HG03196 (cell line): Measurements from ENCODE around the gene TNFRSF4.
"Not testable (repeated sequence)": the region's sequence is repeated elsewhere in the genome, so short reads cannot be mapped to it uniquely, and the experiment has no call there.

ENCODE experiments used
- ATAC-seq: cut with Tn5 transposase; IDR thresholded peaks from one replicate; pipeline ENCODE4 v1.9.1; 2021; ENCODE audit not compliant: unreplicated experiment

The TNFRSF4 gene

DNA sequence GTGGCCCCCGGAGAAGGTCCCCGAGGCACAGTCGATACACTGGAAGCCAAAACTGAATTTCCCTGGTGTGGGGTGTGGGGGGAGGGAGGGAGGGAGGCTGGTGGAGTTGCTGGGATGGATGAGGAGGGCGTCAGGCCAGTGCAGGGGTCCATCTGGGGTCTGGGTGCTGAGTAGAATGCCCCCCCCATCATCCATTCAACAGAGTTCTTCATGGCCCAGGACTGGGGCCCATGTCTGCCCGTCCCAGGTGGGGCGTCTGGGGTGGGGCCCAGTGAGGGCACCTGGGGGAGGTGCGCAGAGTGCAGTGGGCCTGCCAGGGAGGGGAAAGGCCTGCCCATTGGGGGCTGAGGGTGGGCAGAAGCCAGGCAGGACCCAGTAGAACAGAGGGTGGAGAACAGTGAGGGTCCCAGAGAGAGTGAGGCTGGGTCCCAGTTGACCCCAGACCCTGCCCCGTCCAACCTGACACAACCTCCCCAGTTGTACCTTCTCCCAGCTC, 9.5 kb downstream of the TNFRSF4 start:
- ATAC-seq, result no peak

DNA sequence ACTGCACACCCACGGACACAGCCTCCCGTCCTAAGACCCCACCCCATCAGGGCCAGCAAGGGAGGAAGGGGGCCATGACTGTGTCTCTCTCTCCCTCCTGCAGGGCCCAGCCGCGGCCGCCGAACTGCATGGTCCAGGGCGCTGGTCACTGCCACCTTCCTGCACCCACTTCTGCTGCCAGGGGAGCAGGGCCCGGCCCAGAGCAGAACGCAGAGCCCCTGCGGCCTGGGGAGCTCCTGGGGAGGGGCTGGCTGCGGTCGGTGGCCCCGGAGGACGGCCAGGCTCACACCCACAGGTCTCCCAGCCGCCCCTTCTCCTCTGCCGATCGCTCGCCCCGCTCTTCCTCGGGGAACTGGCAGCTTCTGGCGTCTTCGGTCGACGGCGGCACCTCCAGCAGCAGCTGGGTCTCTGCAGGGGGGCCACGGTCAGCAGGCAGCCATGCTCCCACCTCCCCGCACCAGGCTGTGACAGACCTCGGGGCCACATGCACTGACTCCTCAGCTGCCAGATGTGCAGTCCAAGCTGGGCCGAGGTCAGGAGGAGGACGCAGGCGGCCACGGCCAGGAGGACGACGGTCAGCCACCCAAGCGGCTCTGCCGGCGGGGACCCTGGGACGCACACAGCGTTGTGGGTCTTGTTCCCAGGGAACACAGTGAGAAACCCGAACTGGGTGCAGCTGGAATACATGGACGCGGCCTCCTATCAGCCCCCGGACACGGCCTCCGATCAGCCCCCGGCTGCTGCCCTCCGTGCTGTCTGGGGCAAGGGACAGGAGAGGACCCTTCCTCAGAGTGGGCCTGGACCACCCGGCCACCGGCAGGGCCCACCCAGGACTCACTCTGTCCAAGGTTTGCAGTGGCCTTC, 10.2 kb downstream of the TNFRSF4 start:
- no peak for ATAC-seq

DNA sequence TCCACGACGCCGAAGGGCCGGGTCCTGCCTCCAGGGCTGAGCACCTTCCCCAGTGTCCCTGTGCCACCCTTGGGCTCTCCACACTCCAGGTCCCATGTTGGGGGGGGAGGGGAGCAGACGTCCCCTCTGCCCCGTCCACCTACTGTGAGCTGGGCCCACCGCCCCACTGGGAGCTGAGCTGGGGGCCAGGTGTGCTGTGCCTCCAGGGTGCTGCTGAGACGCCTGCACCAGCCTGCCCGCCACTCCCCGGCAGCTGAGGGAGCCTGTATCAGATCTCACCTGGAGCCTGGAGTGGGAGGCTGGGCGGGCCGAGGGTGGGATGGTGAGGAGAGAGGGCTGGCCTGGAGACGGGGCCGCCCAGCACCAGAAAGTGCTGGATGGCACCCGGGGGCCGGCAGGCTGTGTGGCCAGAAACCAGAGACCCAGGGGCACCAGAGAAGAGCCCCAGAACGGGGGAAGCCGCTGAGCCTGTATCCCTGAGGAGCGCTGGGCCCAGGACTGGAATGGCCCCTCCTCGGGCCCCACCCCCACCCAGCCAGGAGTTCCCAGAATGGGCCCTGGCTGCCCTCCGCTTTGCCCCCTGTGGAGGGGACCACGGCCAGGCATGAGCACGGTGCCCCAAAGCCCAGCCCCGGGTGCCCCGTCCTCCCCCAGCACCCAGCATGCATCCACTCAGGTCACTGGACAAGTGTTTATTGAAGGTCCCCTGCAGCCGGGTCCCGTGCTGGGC, 11.0 kb downstream of the TNFRSF4 start:
- ATAC-seq, result no peak

DNA sequence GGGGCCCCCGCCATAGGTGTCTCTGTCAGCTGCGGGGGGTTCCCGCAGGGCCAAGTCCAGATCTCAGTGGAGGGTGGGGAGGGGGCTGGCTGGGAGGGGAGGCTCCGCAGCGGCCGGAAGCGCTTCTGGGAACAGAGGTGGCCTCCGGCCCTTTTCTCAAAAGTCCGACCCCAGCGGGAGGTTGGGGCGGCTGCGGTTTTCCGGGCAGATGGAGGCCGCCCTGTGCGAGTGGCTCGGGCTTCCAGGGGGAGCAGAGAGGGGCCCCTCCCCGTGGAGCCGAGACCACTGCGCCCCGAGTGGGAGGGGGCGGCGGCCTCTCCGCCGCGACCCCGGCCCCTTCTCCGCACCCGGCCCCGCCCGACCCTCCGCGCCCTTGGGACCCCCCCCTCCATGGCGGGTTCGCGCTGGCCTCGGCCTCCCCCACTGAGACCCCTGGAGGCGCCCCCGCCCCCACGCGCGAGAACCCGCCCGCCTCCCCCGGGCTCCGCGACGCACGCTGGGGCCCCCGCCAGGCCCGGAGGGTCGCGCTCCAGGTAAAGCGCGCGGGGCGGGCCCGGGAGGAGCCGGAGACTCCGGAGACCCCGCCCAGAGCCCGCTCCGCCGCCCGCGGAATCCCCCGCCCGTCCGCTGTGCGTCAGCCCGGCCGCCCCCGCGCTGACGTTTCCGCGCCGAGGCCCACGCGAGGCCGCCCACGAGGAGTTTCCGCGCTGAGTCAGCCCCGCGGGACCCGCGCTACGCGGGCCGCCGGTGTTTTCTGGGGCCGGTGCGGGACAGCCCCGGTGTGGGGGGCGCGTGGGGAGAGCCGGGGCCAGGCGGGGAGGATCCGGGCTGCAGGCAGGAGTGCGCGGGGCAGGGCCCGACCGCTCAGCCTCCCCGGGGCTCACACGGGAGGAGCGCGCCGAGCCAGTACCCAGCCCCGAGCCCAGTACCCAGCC, 12.8 kb downstream of the TNFRSF4 start:
- ATAC-seq, result no peak

DNA sequence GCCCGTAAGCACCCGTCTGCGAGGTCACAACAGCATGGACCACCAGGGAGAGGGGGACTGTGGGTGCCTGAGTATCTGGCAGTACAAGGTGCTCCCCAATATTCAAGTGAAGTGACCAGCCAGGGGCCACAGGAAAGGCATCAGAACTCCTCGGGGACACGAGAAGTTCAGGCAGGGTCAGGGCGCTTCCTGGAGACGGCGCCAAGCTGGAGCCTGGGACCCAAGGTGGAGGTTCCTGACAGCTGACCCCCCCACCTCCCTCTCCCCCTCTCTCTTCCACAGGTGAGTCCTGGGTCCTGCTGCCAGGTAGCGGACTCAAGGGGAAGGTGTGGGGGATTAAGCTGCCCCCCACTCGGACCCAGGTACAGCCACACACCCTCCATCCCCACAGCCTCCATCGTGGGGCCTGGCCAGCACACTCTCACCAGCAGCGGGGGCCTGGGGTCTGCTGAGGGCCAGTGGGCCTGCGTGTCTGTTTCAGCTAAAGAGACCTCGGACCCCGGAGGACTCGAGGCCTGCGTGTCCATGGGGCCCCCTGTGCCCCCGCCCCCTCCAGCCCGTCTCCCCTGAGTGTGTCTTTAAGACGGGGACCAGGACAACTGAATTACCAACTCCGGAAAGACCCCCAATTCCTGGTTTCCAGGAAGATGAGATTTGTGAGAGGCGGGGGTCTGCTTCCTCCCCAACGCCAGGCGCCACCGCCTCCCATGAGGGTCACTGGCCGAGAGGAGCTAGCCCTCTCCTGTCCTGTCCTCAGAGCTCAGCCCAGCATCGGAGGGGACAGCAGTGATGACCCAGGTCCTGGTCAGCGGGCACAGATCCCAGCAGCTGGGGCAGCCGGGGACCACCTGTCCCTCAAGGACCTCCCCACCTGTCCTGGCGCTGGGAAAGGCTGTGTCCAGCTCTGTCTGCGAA, 13.7 kb downstream of the TNFRSF4 start:
- no peak for ATAC-seq

DNA sequence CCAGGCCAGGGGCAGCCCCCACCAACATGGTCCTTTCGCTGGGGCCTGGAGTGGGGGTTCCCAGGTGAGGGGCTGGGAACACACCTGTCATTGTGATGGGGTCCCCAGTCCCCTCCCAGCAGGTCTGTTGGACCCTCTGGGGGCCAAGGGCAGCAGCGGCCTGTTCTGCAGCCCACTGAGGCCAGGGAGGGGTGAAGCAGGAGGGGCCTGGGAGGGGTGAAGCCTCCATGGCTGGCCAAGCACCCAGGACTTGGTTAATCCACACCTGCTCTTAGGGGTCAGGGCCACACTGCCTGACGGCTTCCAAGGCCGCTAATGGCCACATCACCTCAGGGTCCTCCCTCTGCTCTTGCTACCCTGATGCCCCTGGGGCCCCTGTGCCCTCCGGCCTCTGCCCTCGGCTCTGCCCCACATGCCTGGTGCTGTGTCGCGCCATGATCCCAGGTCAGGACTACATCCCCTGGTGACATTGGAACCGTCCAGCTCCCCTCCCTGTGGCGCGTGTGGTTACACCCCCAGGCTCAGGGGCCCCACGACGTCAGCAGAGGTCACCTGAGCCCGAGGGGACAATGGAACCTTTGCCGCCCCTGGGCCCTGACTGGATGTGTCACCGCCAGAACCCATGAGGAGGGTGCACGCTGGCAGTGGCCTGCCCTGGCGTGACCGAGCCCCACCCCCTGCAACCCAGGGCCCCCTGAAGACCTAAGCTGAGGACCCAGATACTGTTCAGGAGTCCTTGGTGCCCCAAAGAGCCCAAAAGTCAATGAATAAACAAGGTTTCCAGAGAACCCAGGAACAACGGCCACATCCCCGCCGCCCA, 14.6 kb downstream of the TNFRSF4 start:
- no peak for ATAC-seq

DNA sequence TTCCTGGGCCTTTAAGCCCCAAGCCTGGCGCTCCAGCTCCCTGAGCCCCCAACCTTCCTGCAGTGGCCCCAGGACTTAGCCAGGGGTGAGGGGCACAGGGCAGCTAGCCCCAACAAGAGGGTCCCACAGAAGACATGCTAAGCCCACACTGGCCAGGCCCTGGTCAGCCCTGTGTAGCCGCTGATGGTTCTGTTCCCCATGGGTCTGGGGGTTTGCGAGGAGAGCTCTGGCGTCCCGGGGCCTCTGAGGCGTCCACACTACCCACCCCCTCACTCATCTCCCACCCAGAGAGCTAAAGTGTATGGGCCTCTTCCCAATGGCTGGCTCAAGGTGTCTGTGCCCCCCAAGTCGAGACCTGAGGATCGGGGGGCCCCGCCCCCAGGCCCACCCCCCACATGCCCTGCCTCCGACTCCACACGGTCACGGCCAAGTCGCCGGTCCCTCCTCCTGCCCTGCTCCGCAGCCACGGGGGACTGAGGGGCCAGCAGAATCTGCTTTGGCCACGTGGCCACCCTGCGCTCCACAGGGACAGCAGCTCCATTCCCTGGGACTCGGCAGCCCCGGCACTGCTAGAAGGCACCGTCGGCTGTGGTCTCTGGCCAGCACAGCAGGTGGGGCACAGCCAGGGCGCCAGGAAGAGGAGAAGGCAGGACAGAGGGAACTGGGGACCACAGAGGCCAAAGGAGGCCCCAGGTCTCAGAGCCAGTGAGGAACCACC, 15.4 kb downstream of the TNFRSF4 start:
- ATAC-seq, result no peak

DNA sequence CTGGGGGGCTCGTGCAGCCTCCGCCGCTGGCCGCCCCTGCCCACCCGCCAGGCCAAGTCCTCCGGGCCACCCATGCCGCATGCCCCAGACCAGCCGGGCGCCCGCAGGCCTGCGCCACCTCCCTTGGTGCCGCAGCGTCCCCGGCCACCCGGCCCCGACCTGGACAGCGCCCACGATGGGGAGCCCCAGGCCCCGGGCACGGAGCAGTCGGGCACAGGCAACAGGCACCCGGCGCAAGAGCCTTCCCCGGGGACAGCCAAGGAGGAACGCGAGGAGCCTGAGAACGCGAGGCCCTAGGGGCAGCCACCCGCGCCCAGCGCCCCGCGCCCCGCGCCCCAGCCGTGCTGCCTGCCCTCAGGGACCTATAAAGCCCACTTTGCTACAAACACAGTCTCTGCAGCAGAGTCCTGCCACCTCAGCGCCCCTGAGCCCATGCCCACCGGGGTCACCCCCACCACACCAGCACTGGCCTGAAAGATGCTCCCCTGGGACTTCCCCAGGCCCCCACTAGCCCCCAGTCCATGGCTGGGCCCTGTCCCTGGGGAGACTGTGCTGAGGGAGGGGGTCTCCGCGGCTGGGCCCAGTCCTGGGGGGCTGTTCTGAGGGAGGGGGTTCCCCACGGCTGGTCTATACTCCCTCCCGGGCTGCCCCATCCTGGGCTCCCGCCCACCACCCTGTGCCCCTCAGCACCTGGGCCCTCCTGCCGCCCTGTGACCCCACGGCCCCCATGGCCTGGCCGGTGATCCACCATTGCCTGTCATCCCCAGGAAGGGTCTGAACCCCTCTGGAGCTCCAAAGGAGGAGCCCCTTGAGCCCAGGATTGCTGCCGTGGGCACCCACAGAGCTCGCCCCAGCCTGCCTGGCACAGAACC, 16.2 kb downstream of the TNFRSF4 start:
- no peak for ATAC-seq

DNA sequence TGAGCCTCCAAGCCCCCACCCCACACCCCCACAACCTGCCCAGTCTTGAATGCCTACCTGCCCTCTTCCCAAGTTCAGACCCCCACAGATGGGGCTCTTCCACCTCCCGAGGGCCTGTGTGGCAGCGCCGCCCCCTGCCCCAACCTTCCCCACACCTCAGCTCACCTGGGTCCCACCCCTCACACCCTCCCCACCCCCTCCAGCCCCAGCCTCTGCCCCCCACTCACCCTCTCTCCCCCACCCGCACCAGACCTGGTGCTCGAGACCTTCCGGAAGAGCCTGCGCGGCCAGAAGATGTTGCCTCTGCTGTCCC, 16.8 kb downstream of the TNFRSF4 start:
- ATAC-seq, result no peak

DNA sequence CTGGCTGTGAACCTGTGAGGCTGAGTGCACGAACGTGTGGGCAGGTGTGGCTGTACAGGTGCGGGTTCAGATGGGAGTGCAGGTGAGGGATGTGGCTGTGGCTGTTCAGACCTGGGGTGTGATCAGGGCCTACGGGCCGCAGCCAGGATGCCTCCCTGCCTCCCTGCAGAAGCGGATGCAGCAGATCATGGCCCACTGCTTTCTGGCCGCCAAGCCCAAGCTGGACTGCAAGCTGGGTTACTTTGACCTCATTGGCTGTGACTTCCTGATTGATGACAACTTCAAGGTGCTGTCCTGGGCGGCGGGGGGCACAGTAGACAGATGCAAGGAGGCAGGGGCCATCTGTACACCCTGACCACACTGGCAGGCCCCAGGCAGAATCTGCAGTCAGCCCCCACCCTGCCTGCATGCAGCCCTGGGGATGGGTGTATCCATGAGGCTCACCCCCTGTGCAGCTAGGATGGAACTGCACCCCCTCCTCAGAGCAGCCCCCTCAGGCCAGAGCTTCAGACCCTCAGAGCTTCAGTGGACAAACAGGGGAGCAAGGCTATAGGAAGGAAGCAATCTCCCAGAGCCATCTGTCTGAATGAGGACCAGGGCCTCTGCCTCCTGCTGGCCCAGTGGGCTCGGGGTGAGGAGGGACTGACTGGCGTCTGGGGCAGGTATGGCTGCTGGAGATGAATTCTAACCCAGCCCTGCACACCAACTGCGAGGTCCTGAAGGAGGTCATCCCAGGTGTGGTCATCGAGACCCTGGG, 17.3 kb downstream of the TNFRSF4 start:
- no peak for ATAC-seq

DNA sequence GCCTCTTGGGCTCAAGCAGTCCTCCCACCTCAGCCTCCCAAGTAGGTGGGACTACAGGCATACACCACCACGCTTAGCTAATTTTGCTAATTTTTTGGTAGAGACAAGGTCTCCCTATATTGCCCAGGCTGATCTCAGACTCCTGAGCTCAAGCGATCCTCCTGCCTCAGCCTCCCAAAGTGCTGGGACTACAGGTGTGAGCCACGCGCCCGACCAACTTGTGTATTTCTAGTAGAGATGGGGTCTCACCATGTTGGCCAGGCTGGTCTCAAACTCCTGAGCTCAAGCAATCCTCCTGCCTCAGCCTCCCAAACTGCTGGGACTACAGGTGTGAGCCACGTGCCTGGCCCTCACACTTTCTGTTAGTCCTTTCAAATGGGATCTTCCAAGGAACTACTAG, 18.2 kb downstream of the TNFRSF4 start:
- ATAC-seq, result not testable (repeated sequence)

DNA sequence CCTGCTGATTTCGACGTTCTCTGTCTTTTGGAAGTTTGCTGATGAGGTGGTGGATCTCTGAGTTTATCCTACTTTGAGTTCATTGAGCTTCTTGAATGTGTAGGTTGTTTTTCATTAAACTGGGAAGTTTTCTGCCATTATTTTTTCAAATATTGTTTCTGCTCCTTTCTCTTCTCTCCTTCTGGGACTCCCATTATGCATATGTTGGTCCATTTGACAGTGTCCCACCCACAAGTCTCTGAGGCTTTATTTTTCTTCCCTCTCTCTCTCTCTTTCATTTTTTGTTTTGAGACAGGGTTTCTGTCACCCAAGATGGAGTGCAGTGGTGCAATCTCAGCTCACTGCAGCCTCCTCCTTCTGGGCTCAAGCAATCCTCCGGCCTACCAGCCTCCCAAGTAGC, 19.2 kb downstream of the TNFRSF4 start:
- no peak for ATAC-seq

DNA sequence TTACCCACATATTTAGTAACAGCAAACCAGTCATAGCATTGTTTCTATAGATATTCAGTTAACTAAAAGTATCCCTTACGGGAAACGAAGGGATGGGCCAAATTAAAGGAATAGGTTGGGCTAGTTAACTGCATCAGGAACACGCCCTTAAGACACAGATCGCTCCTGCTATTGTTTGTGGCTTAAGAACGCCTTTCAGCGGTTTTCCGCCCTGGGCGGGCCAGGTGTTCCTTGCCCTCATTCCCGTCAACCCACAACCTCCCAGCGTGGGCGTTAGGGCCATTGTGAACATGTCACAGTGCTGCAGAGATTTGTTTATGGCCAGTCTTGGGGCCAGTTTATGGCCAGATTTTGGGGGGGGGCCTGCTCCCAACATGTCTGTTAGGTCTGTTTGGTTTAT, 22.2 kb downstream of the TNFRSF4 start:
- ATAC-seq, result no peak

DNA sequence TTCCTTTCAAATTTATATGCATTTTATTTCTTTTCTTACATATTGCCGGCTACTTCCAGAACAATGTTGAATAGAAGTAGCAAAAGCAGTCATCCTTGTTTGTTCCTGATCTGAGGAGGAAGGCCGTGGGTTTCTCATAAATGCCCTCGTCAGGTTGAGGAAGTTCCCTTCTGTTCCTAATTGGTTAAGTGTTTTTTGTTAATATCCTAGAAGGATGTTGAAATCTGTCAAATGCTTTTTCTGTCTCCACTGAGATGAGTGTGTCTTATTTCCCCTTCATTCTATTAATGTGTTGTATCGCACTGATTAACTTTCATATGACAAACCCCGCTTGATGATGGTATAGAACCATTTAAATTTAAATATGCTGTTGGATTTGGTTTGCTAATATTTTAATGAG, 24.8 kb downstream of the TNFRSF4 start:
- no peak for ATAC-seq

DNA sequence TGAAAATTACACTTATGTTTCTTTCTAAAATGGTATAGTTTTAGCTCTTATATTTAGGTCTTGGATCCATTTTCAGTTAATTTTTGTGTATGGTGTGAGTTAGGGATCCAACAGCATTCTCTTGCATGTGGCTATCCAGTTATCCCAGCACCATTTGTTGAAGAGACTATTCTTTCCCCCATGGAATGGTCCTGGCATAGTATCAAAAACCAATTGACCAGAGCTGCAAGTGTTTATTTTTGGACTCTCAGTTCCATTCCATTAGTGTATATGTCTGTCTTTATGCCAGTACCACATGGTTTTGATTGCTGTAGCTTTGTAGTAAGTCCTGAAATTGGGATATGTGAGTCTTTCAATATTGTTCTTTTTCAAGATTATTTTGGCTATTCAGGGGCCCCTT, 26.0 kb downstream of the TNFRSF4 start:
- ATAC-seq, result no peak

DNA sequence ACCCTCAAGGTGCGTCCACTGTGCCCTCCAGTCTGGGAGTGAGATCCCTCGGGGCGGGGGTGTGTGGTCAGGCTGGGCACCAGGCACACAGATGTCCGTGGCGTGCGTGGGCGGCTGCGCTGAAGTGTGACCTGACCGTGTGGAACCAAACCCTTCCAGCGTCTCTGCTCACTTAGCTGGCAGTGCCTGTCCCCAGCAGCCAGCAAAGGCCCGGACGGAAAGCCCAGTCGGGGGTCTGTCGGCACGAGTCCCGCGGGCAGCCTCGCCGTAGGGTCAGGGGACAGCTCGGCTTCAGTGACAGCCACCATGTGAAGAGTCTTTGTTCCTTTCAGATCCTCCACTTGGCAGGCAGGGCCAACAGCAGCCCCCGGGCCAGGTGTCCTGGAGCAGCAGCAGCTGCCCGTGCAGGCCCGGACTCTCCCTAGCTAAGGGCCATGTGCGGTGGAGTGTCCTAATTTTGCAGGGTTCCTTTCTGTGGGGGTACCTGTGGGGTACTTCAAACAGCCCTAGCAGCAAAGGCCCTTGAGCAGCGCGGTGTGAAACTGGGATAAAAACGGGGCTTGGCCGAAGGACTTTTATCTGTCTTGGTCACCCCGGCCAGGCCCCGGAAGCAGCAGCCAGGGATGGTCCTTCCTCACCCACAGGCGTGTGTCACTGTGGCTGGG, 28.7 kb downstream of the TNFRSF4 start:
- no peak for ATAC-seq
